ENCODE data around the gene STS.
A peak's percentile ranks its signal among the peaks of the same experiment; 100 is the strongest.

Gene STS

GRCh38 chrX:7147413-7147977 is at the start of gene STS:
Gene STS, plus strand, starts transcription at chrX:7147712. Its CDS starts 105,488 bp downstream, at chrX:7253200.
- DNase-seq (ENCODE audit: low read depth) = peak; percentile 34

GRCh38 chrX:7100022-7100421 is 47.5 kb upstream of the STS start:
- no peak for DNase-seq (ENCODE audit: low read depth)

- DNase-seq (ENCODE audit: low read depth) = no peak
Measured at GRCh38 chrX:7102119-7102518, 45.4 kb upstream of the STS start.

GRCh38 chrX:7106649-7107048 is 40.9 kb upstream of the STS start:
- DNase-seq (ENCODE audit: low read depth) = no peak

- DNase-seq (ENCODE audit: low read depth) = no peak
Measured at GRCh38 chrX:7108030-7108429, 39.5 kb upstream of the STS start.

GRCh38 chrX:7109049-7109531 is 38.4 kb upstream of the STS start:
- DNase-seq (ENCODE audit: low read depth) = peak; percentile 29

- no peak for DNase-seq (ENCODE audit: low read depth)
Measured at GRCh38 chrX:7109838-7110793, 37.4 kb upstream of the STS start.

GRCh38 chrX:7110821-7111276 is 36.7 kb upstream of the STS start:
- peak; percentile 12 for DNase-seq (ENCODE audit: low read depth)

- no peak for DNase-seq (ENCODE audit: low read depth)
Measured at GRCh38 chrX:7111518-7111917, 36.0 kb upstream of the STS start.

GRCh38 chrX:7112071-7112470 is 35.4 kb upstream of the STS start:
- no peak for DNase-seq (ENCODE audit: low read depth)

GRCh38 chrX:7115557-7115956 is 32.0 kb upstream of the STS start:
- no peak for DNase-seq (ENCODE audit: low read depth)

- DNase-seq (ENCODE audit: low read depth) = no peak
Measured at GRCh38 chrX:7116081-7116480, 31.4 kb upstream of the STS start.

GRCh38 chrX:7117587-7117986 is 29.9 kb upstream of the STS start:
- DNase-seq (ENCODE audit: low read depth) = no peak

- peak; percentile 80 for DNase-seq (ENCODE audit: low read depth)
Measured at GRCh38 chrX:7119950-7120877, 27.3 kb upstream of the STS start.

- no peak for DNase-seq (ENCODE audit: low read depth)
Measured at GRCh38 chrX:7120878-7121219, 26.7 kb upstream of the STS start.

- peak; percentile 49 for DNase-seq (ENCODE audit: low read depth)
Measured at GRCh38 chrX:7127056-7127455, 20.5 kb upstream of the STS start.

GRCh38 chrX:7131621-7132020 is 15.9 kb upstream of the STS start:
- DNase-seq (ENCODE audit: low read depth) = no peak

- peak; percentile 87 for DNase-seq (ENCODE audit: low read depth)
Measured at GRCh38 chrX:7132335-7133049, 15.0 kb upstream of the STS start.

- DNase-seq (ENCODE audit: low read depth) = peak; percentile 62
Measured at GRCh38 chrX:7133050-7133440, 14.5 kb upstream of the STS start.

- no peak for DNase-seq (ENCODE audit: low read depth)
Measured at GRCh38 chrX:7134981-7135380, 12.5 kb upstream of the STS start.
